Brain microvascular endothelial cell (primary cell): ENCODE measurements around the gene MIXL1.

Source experiments
- DNase-seq: peaks from one replicate; pipeline ENCODE4 v3.0.0-alpha.2; 2020
- H3K27ac ChIP-seq: fragments of 250-450 bp; sonication (Bioruptor Pico); 2 replicates; pipeline ENCODE4 v1.5.1; 2020; ENCODE audit warnings: mild to moderate bottlenecking, moderate library complexity
- H3K27me3 ChIP-seq: fragments of 250-450 bp; sonication (Bioruptor Pico); replicated peaks from 2 replicates; pipeline ENCODE4 v1.5.1; 2020; ENCODE audit warnings: mild to moderate bottlenecking
- H3K36me3 ChIP-seq: fragments of 250-450 bp; sonication (Bioruptor Pico); replicated peaks from 2 replicates; pipeline ENCODE4 v1.5.1; 2020; ENCODE audit warnings: mild to moderate bottlenecking
- H3K4me3 ChIP-seq: 2 replicates; pipeline ENCODE4 v1.5.1; 2011; ENCODE audit warnings: low read depth, mild to moderate bottlenecking, control low read depth, low read length, moderate library complexity
- CTCF ChIP-seq: IDR thresholded peaks from 2 replicates; pipeline ENCODE4 v1.5.1; 2011; ENCODE audit warnings: low read depth, mild to moderate bottlenecking, moderate library complexity, low read length, control low read depth, inconsistent platforms; ENCODE audit errors: missing control alignments
- in situ Hi-C: cut with HindIII; loops from 2 replicates; pipeline ENCODE4 v1.10.0; 2017; ENCODE audit warnings: low sequenced_read_pairs, low pct_ligation_motif_present

MIXL1 gene

GRCh38 chr1:226220473-226221189 lies 2.8 kb upstream of the MIXL1 start:
- H3K36me3 ChIP-seq: no peaks in the 10 kb centered on the region
- no peak overlapping the region for H3K4me3 ChIP-seq
- in situ Hi-C loops: no loop called here
- H3K27ac ChIP-seq: no peak overlapping the region
- TF ChIP-seq CTCF: no peak
- H3K27me3 ChIP-seq: no peaks in the 10 kb centered on the region
- DNase-seq: no peak

GRCh38 chr1:226222686-226223085 lies 778 bp upstream of the MIXL1 start:
- in situ Hi-C loops: no loop called here

DNA sequence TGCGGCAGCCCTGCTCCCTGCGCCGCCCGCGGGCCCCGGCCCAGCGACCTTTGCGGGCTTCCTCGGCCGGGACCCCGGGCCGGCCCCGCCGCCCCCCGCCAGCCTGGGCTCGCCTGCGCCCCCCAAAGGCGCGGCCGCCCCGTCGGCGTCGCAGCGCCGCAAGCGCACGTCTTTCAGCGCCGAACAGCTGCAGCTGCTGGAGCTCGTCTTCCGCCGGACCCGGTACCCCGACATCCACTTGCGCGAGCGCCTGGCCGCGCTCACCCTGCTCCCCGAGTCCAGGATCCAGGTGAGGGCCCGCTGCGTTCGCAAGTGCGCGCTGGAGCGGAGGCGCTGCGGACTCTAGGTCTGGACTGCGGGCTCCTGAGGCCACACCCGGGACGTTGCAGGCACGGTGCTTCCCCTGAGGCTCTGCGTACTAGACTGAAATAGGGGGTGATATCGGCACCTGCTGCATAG lies 351 bp downstream of the MIXL1 start:
- DNase-seq: no peak
- Histone ChIP-seq H3K36me3 (no peaks in the 10 kb centered on the region), H3K4me3 (peak overlapping the region; percentile 58), H3K27ac (no peak overlapping the region), H3K27me3 (no peaks in the 10 kb centered on the region)
- no peak for TF ChIP-seq CTCF
- in situ Hi-C loops: no loop called here

More at GRCh38 chr1:226222686-226223085, 778 bp upstream of the MIXL1 start:
- H3K27ac ChIP-seq: no peak overlapping the region
- no peak for DNase-seq
- no peaks in the 10 kb centered on the region for H3K36me3 ChIP-seq
- no peak overlapping the region for H3K4me3 ChIP-seq
- H3K27me3 ChIP-seq: no peaks in the 10 kb centered on the region
- no peak for TF ChIP-seq CTCF

DNA sequence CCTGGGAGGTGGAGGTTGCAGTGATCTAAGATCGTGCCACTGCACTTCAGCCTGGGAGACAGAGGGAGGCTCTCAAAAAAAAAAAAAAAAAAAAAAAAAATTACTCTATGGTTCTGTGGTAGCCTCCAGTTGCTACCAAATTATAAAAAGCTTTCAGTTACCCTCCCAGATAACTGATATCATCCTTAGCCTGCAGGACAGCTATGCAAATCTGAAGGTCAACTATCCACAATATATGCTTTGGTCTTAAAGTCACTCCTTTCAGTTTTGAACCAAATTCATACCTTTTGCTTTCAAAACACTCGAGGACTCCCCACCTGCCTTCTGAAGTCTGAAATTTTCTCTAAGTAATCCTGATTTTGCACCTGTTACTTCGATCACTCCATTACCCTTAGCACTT lies 3.1 kb downstream of the MIXL1 start:
- in situ Hi-C loops: no loop called here
- TF ChIP-seq CTCF: no peak
- H3K27ac ChIP-seq: no peak overlapping the region
- no peaks in the 10 kb centered on the region for H3K36me3 ChIP-seq
- H3K4me3 ChIP-seq: no peak overlapping the region
- no peaks in the 10 kb centered on the region for H3K27me3 ChIP-seq
- no peak for DNase-seq

DNA sequence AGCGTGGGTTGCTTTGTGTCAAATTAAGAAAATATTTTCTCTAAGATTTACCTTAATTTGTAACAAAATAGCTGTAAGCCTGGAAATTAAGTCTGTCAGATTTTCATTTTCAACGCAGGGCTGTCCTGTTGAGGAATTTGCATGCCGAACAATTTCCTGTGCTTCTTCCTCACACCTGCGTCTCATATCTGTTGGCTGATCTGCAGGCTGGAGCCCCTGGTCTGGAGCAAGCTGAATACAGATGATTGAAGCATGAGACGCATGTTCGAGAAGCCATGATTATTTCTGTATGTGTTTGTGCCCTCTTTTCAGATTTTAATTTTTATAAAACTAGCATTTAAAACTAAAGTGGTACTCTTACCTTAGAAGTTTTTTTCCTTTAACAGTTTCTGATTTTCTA lies 9.8 kb downstream of the MIXL1 start:
- TF ChIP-seq CTCF: no peak
- DNase-seq: no peak
- in situ Hi-C loops: no loop called here
- Histone ChIP-seq H3K27ac (no peak overlapping the region), H3K27me3 (no peaks in the 10 kb centered on the region), H3K36me3 (no peaks in the 10 kb centered on the region), H3K4me3 (no peak overlapping the region)

- no peak for TF ChIP-seq CTCF
- DNase-seq: no peak
- Histone ChIP-seq H3K27me3 (no peaks in the 10 kb centered on the region), H3K27ac (no peak overlapping the region), H3K4me3 (no peak overlapping the region), H3K36me3 (no peaks in the 10 kb centered on the region)
- in situ Hi-C loops: no loop called here
Observed at GRCh38 chr1:226233806-226234205, 10.3 kb downstream of the MIXL1 start.
